CD4-positive, alpha-beta T cell treated with Interleukin-6 at 100 ng/mL for 8 hours (primary cell): ENCODE data around the gene FCAR.
"Not testable (repeated sequence)": the region's sequence is repeated elsewhere in the genome, so short reads cannot be mapped to it uniquely, and the experiment has no call there.

Experiments used
- DNase-seq: peaks from one replicate; pipeline ENCODE4 v3.0.0-alpha.2; 2020; ENCODE audit warnings: mixed read lengths, low spot score

Gene FCAR

GRCh38 chr19:54894106-54894505 lies 20.1 kb downstream of the FCAR start:
- not testable (repeated sequence) for DNase-seq

- no peak for DNase-seq
Measured at GRCh38 chr19:54896036-54896435, 22.0 kb downstream of the FCAR start.

- not testable (repeated sequence) for DNase-seq
Measured at GRCh38 chr19:54898685-54899084, 24.6 kb downstream of the FCAR start.

- not testable (repeated sequence) for DNase-seq
Measured at GRCh38 chr19:54899646-54900045, 25.6 kb downstream of the FCAR start.

- not testable (repeated sequence) for DNase-seq
Measured at GRCh38 chr19:54901153-54901552, 27.1 kb downstream of the FCAR start.

- no peak for DNase-seq
Measured at GRCh38 chr19:54902061-54902460, 28.0 kb downstream of the FCAR start.

GRCh38 chr19:54903303-54903702 lies 29.3 kb downstream of the FCAR start:
- DNase-seq = no peak

GRCh38 chr19:54904261-54904660 lies 30.2 kb downstream of the FCAR start:
- DNase-seq = not testable (repeated sequence)

- DNase-seq = no peak
Measured at GRCh38 chr19:54905421-54905802, 31.4 kb downstream of the FCAR start.

GRCh38 chr19:54905803-54906511 lies 31.9 kb downstream of the FCAR start, which contains the start of gene NCR1:
Gene NCR1, plus strand, starts transcription at chr19:54906148. Its CDS starts 40 bp downstream, at chr19:54906188.
- no peak for DNase-seq

- no peak for DNase-seq
Measured at GRCh38 chr19:54906819-54907218, 32.8 kb downstream of the FCAR start.

GRCh38 chr19:54907899-54908298 lies 33.9 kb downstream of the FCAR start:
- DNase-seq = not testable (repeated sequence)

- DNase-seq = no peak
Measured at GRCh38 chr19:54916822-54917221, 42.8 kb downstream of the FCAR start.

GRCh38 chr19:54918499-54918898 lies 44.5 kb downstream of the FCAR start:
- no peak for DNase-seq

GRCh38 chr19:54919646-54920563 lies 45.9 kb downstream of the FCAR start:
- not testable (repeated sequence) for DNase-seq

GRCh38 chr19:54921082-54921481 lies 47.0 kb downstream of the FCAR start:
- DNase-seq = no peak

GRCh38 chr19:54923276-54923675 lies 49.2 kb downstream of the FCAR start:
- DNase-seq = no peak

- DNase-seq = no peak
Measured at GRCh38 chr19:54928299-54928698, 54.3 kb downstream of the FCAR start.

GRCh38 chr19:54937926-54938325 lies 63.9 kb downstream of the FCAR start:
- DNase-seq = no peak

- DNase-seq = no peak
Measured at GRCh38 chr19:54938906-54939305, 64.9 kb downstream of the FCAR start.

- DNase-seq = not testable (repeated sequence)
Measured at GRCh38 chr19:54939538-54939937, 65.5 kb downstream of the FCAR start.
